ENCODE measurements around the gene MALSU1.
"Not testable (repeated sequence)": the region's sequence is repeated elsewhere in the genome, so short reads cannot be mapped to it uniquely, and the experiment has no call there.

Gene MALSU1

DNA sequence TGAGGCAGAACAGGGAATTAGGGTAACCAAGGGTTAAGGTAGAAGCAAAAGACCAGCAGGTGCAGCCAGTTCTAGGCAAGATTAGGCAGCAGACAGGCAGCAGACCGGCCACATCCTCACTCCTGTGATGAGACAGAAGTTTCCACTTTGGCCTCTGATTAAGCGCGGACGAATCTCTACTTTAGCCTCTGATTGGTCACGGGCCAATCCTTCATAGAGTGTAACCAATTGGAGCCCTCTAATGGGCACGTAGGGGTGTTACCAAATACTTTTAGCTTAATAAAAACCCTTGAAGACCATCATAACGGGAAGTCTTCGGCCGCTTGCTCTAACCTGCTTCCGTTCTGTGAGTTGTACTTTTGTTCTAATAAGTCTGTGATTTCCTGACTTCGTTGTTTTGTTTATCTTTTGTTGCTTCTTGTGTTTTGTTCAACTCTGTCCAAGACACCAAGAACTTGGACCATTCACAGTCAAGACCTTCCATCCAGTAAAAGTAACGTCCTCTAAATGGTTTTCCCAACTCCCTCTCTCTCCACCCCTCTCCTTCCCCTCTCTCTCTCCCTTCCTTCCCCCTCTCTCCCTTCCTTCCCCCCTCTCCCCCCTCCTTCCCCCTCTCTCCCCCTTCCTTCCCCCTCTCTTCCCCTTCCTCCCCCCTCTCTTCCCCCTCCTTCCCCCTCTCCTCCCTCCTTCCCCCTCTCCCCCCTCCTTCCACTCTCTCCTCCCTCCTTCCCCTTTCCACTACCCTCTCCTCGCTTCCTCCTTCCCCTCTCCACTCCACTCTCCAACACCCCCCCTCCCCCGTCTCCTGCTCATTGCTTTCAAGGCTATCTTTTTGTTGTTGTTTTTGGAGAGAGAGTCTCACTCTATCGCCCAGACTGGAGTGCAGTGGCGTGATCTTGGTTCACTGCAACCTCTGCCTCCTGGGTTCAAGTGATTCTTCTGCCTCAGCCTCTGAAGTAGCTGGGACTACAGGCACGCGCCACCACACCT is 13.2 kb upstream of the MALSU1 start:
- no peak for DNase-seq (ENCODE audit: low spot score)

DNA sequence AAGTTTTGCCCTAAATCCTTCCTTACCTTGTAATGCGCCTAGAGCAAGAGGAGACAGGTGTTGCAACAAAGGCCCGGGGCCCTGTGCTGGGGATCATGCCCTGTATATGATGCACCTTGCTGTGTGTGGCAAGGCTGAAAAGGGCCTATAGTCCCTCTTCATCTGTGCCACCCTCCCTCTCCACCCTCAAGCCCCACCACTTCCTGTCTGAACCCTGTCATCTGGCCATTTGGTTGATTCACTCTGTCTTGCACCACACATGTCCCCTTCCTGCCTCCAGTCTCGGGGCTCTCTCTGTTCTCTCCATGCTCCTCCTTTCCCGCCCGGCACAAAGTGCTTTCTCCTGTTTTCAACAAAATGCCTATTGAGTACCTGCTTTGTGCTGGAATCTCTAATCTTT is 11.5 kb upstream of the MALSU1 start:
- DNase-seq (ENCODE audit: low spot score): no peak

DNA sequence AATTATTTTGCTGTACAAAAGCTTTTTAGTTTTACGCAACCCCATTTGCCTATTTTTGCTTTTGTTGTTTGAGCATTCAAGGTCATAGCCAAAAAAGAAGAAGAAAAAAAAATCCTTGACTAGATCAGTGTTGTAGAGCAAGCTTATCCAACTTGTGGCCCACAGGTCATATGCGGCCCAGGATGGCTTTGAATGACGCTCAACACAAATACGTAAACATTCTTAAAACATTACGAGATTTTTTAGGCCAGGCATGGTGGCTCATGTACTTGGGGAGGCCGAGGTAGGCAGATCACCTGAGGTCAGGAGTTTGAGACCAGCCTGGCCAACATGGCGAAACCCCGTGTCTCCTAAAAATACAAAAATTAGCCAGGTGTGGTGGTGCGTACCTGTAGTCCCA is 8.1 kb upstream of the MALSU1 start:
- no peak for DNase-seq (ENCODE audit: low spot score)

DNA sequence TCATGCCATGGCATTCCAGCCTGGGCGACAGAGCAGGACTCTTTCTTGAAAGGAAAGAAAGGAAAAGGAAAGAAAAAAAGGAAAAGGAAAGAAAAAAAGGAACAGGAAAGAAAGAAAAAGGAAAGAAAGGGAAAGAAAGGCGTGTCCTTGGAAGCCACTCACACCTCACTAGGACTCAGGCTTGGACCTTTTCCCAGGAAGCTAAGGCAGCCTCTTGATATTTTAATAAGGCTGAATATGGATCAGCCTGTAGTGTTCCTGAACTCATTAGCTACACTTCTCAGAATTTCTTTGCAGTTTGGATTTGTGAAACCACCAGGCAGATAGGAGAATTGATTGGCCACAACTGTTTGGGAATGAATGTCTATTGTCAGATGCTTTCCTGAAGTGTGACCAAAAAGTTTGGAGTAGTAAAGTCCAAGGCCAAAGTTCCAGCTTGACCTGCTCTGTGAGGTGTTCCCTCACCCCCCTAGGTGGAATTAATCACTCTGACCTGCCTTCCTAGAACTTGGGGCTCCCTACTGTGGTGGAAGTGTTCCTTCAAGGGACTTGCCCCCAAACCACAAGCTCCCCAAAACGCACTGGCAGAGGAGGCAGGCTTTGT is 7.1 kb upstream of the MALSU1 start:
- DNase-seq (ENCODE audit: low spot score): no peak

DNA sequence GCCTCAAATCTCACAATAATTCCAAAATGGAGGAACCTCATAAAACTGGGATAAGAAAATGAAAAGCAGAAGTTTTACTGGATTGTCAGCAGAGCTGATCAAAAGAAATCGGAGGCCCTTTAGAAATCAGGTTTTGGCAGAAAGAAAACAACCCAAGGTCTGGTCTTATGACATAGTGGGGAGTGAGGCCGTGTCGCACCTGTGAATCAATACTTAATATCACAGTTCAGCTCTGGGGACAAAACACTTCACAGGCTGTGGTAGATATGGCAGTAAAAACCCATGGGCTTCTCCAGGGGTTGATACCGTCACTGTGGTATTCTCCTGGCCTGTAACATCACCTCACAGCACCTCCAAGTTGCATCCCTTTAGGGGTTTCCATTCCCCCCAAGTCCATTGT is 6.5 kb upstream of the MALSU1 start:
- DNase-seq (ENCODE audit: low spot score): no peak

DNA sequence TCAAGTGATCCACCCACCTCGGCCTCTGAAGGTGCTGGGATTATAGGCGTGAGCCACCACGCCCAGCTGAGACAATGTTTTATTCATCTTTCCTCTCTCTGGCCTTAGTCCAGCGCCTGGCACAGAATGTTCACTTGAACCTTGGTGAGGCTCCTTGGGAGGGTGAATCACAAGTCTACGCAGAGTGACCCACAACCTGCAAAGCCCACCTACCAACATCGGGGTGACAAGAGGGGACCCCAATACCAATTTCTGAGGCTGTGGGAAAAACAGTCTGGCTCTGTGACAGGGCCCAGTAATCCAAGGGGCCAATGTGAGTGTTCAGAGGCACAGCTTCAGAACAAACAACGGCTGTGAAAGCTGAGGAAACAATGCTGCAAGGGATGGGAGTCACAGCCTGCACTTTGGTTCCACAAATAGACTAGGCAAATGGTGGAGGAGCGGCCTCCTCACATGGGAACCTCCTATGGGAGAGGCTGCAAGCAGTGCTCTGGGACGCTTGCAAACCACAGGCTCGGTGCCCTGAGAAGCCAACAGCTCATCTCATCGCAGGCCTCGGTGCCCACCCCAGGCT is 5.6 kb upstream of the MALSU1 start:
- peak; percentile 31 for DNase-seq (ENCODE audit: low spot score)

DNA sequence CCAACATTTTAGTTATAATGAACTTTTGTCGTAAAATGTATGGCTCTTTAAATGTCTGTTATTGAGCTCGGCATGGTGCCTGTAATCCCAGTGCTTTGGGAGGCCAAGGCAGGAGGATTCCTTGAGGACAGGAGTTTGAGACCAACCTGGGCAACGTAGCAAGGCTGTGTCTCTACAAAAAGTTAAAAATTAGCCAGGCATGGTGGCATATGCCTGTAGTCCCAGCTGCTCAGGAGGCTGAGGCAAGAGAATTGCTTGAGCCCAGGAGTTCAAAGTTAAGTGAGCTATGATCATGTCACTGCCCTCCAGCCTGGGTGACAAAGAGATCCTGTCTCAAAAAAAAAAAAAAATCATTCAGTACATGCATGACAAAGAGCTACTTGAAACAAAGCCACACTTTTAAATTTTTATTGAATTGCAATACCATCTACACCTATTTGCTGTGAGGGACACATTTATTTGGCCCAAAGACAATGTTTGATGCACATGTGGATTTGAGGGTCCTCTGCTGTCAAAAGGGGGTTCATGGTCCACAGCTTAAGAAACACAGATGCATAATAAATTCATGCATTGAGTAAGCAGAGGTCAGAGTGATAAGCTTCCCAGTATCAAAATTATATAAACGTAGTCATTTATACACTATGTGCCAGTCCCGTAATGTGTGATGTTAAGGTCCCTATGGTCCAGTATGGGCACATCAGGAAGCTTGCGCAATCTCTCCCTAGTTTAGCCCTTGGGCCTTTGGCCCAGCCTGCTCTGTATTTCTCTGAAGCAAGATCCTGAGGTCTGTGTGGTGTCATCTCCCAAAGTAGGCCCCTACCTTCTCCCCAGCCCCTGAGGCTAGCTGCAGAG is 4.4 kb upstream of the MALSU1 start:
- DNase-seq (ENCODE audit: low spot score): no peak

DNA sequence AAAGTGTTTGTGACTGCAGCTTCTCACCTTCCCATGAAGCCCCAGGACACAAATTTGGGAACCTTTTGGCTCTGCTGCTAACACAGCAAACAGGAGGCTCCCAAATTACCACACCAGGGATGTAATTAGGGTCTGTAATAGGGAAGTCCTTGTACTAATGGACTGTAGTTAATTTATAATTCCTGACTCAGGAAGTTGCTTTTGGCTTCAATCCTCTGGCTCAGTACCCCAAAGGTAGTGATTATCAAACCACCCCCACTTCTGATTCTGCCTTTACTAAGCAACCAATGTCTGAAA is 3.8 kb upstream of the MALSU1 start:
- DNase-seq (ENCODE audit: low spot score): no peak

DNA sequence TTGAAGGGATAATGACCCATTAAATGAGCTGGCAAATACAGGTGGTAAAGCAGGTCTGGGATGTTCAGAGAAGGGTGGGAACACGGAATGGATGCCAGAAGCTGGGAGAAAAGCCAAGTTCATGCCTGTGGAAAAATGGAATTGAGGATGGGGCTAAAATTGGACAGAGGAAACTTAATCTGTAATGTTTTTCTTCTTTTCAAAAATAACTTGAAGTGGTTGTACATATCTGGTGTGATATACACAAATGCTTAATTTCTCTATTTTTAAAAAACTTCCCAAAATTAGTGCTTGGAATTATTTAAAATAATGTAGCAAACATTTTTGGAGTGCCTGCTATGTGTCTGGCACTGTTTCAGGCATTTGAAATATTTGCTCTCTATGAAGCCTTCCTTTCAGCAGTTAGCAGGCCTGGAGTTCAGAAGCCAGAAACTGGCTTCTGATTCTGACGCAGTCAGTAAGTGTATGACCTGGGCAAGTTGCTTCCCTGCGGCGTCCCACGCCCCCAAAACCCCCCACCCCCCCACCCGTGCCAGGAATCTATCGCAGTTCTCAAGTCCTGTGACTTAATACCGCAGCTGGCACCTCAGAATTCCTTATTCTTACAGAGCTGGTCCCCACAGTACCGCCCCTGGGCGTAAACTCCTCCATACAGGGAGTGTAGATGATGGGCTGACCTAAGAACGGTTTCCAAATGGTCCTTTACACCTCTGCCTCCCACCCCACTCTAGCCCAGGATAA is 828 bp upstream of the MALSU1 start:
- DNase-seq (ENCODE audit: low spot score): no peak

DNA sequence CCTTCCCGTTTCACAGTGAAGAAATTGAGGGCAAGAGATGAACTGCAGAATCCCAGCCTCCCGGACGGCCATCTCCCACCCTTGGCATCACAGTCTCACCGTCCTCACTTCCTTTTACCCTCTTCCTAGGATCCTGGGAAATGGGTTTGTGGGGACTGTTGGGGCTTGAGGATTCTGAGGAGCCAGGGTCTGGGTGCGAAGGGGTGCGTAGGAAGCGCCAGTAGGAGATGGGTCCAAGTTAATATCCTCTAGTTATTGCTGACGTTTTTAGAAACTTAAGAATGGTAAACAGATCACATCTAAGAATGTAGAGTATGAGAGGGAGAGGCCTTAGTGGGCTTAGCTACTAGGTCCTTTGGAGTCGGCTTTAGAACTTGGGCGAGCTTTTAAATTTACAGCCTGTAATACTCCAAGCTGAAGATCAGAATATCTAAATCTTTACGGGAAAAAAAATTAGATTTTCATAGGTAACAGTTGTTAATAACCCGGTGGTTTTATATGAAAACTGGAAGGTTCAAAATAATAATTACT is 696 bp downstream of the MALSU1 start:
- peak; percentile 32 for DNase-seq (ENCODE audit: low spot score)

DNA sequence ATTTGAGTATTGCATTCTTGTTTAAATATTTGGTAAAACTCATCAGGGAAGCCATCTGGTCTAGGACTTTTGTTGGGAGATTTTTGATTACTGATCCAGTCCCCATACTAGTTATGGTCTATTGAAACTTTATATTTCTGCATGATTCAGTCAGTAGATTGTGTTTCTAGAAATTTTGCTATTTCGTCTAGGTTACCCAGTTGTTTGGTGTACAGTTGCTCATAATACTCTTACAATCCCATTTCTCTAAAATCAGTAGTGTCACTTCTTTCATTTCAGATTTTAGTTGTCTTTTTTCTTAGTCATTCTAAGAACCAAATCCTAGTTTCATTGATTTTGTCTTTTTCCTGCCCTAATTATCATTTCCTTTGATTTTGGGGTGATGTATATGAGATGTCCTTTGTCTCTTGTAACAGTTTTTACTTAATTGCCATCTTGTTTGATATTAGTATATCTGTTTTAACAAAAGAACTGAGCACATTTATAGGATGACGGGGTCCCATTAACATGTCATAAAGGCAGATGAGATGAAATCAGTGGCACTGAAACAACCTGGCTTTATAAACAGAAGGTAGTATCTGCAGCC is 7.9 kb downstream of the MALSU1 start:
- no peak for DNase-seq (ENCODE audit: low spot score)

DNA sequence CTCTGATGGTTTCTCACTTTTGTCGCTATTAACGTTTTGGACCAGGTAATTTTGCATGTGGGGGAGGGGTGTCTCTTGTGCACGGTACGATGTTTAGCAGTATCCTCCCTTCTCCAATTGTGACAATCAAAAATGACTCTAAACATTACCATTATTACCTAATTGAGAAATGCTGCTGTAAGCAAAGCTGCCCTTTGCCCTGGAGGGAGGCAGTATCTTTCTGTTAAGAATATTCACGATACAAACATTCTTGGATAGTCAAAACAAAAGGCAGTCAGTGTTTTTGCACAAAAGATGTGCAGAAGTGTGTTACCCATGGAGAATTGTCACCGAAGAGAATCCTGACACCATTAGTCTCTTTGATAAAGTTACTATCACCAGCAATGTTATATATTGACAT is 9.6 kb downstream of the MALSU1 start:
- DNase-seq (ENCODE audit: low spot score): no peak

DNA sequence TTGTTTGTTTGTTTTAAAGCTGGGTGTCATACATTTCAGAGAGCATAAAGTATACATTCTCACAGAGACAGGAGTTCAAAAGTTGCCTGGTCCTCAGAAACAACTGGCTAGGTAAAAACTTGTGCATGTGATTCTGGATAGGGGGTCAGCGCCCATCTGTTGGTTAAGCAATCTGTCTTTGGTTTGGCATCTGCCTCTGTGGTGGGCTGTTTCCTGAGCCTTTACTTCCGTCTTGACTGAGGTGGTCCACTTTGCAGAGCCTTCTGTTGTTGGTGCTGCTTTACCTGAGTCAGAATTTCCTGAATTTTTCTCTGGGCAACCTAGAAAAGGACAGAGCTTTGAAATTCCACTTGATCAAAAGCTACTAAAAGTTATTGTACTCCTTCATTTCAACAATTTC is 13.0 kb downstream of the MALSU1 start:
- not testable (repeated sequence) for DNase-seq (ENCODE audit: low spot score)

DNA sequence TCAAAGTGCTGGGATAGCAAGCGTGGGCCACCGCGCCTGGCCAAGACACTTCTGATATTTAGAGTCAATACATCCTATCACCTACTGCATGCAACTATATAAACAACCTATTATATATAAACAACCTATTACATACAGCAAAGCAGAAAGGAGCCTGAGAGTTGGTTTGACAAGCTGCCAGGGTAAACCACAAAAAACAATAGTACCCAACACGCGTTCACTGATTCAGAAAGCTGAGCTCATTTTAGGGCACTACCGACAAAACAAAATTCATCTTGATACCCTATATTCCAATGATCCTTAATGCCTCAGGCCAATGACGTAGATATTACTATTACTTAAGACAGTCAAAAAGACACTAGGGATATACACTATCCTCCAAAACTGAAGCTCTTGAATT is 16.2 kb downstream of the MALSU1 start:
- DNase-seq (ENCODE audit: low spot score): no peak

DNA sequence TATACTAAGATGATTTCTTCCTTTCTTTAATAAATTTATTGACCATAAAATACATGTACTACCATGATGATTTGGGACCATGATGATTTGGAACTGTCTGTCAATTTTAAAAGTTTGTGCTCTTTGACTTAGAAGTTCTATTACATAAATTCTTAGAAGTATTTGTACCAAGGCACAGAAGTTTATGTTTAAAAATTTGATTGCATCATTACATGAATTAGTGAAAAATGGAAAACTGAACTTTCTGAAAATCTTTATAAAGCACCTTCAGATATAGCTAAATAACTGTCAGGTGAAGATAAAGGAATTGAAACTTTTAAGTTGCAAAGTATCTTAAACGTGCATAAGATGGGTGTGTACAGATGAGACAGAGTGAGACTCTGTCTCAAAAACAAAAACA is 32.0 kb downstream of the MALSU1 start:
- DNase-seq (ENCODE audit: low spot score): no peak

DNA sequence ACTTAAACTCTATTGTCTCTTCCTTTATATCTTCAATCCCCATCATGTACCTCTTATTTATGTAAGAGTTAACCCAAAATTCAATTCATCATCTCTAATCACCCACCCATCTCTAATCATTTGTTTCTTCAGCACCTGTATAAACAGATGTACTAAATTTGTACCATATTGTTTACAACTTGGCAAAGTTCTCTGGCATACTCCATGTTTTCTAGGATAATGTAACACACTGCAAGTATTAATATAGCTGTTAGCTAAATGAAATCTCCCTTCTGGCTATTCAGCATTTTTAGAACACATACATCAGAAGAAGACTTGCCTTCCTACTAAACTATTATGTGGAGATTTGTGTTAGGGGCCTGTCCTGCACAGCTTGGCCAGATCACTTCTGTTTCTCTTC is 33.1 kb downstream of the MALSU1 start:
- no peak for DNase-seq (ENCODE audit: low spot score)

DNA sequence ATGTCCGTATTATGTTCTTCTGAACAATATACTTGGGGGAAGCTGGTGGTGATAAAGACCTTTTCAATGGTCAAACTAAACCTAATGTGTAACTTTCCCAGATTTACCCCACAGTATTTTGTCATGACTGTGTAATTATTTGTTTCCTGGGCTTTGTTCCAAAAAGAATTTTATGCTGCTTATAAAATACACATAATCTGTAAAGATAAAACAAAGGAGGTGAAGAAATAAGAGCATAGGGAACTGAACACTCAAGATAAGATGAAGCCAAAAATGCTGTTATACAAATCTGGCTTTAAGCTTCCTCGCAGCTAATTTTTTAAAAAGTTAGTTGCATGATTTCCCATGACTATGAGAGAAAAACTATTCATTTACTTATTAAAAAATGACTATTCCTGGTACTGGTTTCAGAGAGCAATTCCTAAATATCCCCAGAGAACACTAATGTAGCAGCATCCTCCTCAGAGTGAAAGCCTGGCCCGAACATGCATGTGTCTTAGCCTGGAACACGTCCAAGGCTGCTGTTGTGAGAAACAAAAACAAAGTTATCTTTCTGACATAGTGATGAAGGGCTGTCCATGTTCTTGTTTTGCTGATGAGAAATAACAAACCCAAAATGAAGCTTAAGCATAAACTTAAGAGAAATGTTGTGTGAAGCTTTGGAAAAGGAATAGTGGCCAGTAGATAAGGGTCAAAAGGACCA is 33.9 kb downstream of the MALSU1 start:
- no peak for DNase-seq (ENCODE audit: low spot score)

DNA sequence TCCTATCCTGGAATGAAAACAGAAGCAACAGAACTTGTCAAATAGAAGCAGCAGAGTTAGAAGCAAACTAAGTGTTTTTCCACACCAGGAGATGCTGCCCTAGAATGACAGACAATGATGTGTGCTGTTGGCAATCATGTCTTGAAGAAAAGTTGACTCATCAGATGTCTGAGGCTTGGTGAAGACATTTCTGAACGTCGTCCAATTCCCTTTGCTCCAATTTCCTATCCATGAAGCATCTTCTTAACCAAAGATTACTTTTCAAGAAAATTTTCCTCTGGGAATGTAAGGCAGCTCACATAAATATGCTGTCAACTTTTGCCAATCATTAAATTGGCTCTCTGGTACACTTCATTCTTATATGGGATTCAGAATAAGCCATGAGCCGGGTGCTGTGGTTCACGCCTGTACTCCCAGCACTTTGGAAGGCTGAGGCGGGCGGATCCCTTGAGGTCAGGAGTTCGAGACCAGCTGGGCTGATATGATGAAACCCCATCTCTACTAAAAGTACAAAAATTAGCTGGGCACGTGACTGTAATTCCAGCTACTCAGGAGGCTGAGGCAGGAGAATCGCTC is 34.6 kb downstream of the MALSU1 start:
- DNase-seq (ENCODE audit: low spot score): no peak

DNA sequence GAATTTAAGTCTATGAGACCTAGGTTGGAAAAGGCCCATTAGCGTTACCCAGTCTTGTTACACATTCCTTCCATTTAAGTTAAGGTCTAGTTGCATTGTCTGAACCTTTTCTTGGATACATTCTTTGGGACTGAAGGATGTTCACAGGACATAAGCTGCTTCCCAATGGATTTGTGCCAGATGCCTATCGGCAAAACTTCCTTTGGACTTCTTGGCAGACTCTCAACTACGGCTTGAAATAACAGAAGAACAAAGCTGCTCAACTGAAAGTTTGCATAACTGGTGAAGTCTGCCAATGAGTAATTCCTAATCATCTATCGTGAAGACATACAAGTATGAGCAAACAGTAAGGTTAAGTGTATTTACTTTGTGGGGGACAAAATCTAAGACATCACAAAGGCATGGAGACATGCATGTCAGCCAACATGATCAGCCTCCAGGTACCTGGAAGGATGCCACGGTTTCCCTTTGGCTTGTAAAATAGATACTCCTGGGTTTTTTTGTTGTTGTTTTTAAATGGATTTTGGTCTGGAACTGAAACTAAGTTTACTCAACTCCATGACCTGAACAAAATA is 35.4 kb downstream of the MALSU1 start:
- peak; percentile 72 for DNase-seq (ENCODE audit: low spot score)

DNA sequence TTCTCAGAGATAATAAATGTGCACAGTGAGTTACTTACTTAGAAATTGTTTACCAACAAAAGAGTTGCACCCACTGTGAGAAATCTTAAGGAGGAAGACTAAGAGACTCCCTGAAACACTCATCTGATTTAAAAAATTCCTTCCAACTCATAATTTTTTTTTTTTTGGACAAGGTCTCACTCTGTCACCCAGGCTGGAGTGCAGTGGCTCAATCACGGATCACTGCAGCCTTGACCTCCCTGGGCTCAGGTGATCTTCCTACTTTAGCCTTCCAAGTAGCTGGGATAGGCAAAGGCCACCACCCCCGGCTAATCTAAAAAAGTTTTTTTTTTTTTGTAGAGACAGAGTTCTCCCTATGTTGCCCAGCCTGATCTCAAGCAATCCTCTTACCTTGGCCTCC is 36.0 kb downstream of the MALSU1 start:
- DNase-seq (ENCODE audit: low spot score): no peak

Data from HuH-7.5 (cell line).